Loucy (cell line): Measurements from ENCODE around the gene ARHGAP4.

Experiments used
- H2AFZ ChIP-seq: fragments of 200-600 bp; sonication (generic); 2 replicates; pipeline ENCODE4 v1.6.0; 2016; ENCODE audit warnings: antibody characterized with exemption, mild to moderate bottlenecking, low read length, moderate library complexity
- H3F3A ChIP-seq: fragments of 200-600 bp; 2 replicates; pipeline ENCODE4 v1.6.0; 2016; ENCODE audit warnings: antibody characterized with exemption, low read depth, mild to moderate bottlenecking
- H3K27me3 ChIP-seq: fragments of 200-600 bp; sonication (generic); 2 replicates; pipeline ENCODE4 v1.6.1; 2014; ENCODE audit warnings: low read length, mild to moderate bottlenecking; ENCODE audit not compliant: insufficient read depth, poor library complexity, severe bottlenecking
- H3K36me3 ChIP-seq: fragments of 200-600 bp; sonication (generic); 2 replicates; pipeline ENCODE4 v1.6.1; 2016; ENCODE audit warnings: low read length; ENCODE audit not compliant: insufficient read depth
- H3K4me1 ChIP-seq: fragments of 200-600 bp; sonication (generic); 2 replicates; pipeline ENCODE4 v1.5.1; 2014; ENCODE audit warnings: low read length, mild to moderate bottlenecking; ENCODE audit not compliant: insufficient read depth, poor library complexity, severe bottlenecking
- H3K4me2 ChIP-seq: fragments of 200-600 bp; sonication (generic); 2 replicates; pipeline ENCODE4 v1.6.0; 2014; ENCODE audit warnings: antibody characterized with exemption, low read length, low read depth, mild to moderate bottlenecking; ENCODE audit not compliant: poor library complexity, severe bottlenecking
- H3K4me3 ChIP-seq: fragments of 200-600 bp; sonication (generic); 2 replicates; pipeline ENCODE4 v1.5.1; 2014; ENCODE audit warnings: low read length, mild to moderate bottlenecking, mixed read lengths; ENCODE audit not compliant: poor library complexity, severe bottlenecking
- H3K79me2 ChIP-seq: fragments of 200-600 bp; sonication (generic); 2 replicates; pipeline ENCODE4 v1.6.1; 2014; ENCODE audit warnings: low read length; ENCODE audit not compliant: insufficient read depth
- H3K9ac ChIP-seq: fragments of 200-600 bp; sonication (generic); 2 replicates; pipeline ENCODE4 v1.6.0; 2014; ENCODE audit warnings: mild to moderate bottlenecking, low read depth, low read length, moderate library complexity; ENCODE audit not compliant: poor library complexity, severe bottlenecking
- H3K9me2 ChIP-seq: fragments of 200-600 bp; sonication (generic); replicated peaks from 2 replicates; pipeline ENCODE4 v1.6.1; 2016; ENCODE audit warnings: low read depth, low read length, mixed read lengths
- H3K9me3 ChIP-seq: fragments of 200-600 bp; sonication (generic); 2 replicates; pipeline ENCODE4 v1.6.1; 2014; ENCODE audit warnings: mild to moderate bottlenecking, antibody characterized with exemption, low read length, low read depth; ENCODE audit not compliant: insufficient read depth
- H4K20me1 ChIP-seq: fragments of 200-600 bp; sonication (generic); 2 replicates; pipeline ENCODE4 v1.6.0; 2014; ENCODE audit warnings: antibody characterized with exemption, low read length, mild to moderate bottlenecking; ENCODE audit not compliant: insufficient read depth, poor library complexity, severe bottlenecking
- CTCF ChIP-seq: fragments of 200-600 bp; sonication (generic); conservative IDR thresholded peaks from 2 replicates; pipeline ENCODE4 v1.5.1; 2014; ENCODE audit warnings: mild to moderate bottlenecking, antibody characterized with exemption, low read length
- EZH2phosphoT487 ChIP-seq: fragments of 200-600 bp; IDR thresholded peaks from 2 replicates; pipeline ENCODE4 v1.6.1; 2018; ENCODE audit warnings: antibody characterized with exemption, mild to moderate bottlenecking, moderate library complexity, borderline replicate concordance

The ARHGAP4 gene

GRCh38 chrX:153883163-153883843 is 42.8 kb downstream of the ARHGAP4 start:
- H3K9me3 ChIP-seq, result no peaks in the 10 kb centered on the region
- H2AFZ ChIP-seq, result no peak overlapping the region
- H3K9ac ChIP-seq, result no peak overlapping the region
- no peak overlapping the region for H3K4me2 ChIP-seq
- H3K27me3 ChIP-seq, result no peaks in the 10 kb centered on the region
- H4K20me1 ChIP-seq, result no peaks in the 10 kb centered on the region
- H3K36me3 ChIP-seq, result no peaks in the 10 kb centered on the region
- no peaks in the 10 kb centered on the region for H3F3A ChIP-seq
- peaks cover 18% of the 10 kb centered on the region for H3K4me1 ChIP-seq
- H3K4me3 ChIP-seq, result no peak overlapping the region
- H3K9me2 ChIP-seq, result no peaks in the 10 kb centered on the region
- TF ChIP-seq EZH2phosphoT487 (no peak), CTCF (no peak)
- no peaks in the 10 kb centered on the region for H3K79me2 ChIP-seq

DNA sequence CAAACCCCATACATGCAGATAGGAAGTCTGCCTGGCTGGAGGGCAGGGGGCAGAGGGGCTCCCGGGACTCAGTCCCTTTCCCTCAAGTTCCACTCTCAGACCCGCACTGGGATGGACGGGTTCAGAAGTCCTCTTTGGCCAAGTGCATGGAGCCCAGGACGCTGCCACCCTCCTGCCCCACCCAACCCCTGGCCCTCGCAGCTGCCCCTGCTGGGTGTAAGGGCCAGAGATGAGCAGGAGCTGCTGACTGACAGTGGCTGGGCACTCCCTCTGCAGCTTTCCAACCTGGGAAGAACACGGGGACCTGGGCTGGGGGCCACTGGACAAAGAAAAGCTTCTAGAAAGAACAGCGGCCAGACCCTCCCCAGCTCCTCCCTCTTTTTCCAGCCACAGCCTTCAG is 43.5 kb downstream of the ARHGAP4 start:
- Histone ChIP-seq H3K9me2 (no peaks in the 10 kb centered on the region), H3K79me2 (no peaks in the 10 kb centered on the region), H3K4me3 (no peak overlapping the region), H3K36me3 (no peaks in the 10 kb centered on the region), H3K4me1 (peaks cover 20% of the 10 kb centered on the region), H3K9me3 (no peaks in the 10 kb centered on the region), H2AFZ (no peak overlapping the region), H3K27me3 (no peaks in the 10 kb centered on the region), H3F3A (no peaks in the 10 kb centered on the region), H4K20me1 (no peaks in the 10 kb centered on the region), H3K4me2 (no peak overlapping the region), H3K9ac (no peak overlapping the region)
- no peak for TF ChIP-seq EZH2phosphoT487
- TF ChIP-seq CTCF, result no peak

GRCh38 chrX:153882086-153882498 is 44.0 kb downstream of the ARHGAP4 start:
- Histone ChIP-seq H2AFZ (no peak overlapping the region), H4K20me1 (no peaks in the 10 kb centered on the region), H3K79me2 (no peaks in the 10 kb centered on the region), H3K4me3 (no peak overlapping the region), H3K4me1 (peaks cover 17% of the 10 kb centered on the region), H3K36me3 (no peaks in the 10 kb centered on the region), H3K27me3 (no peaks in the 10 kb centered on the region), H3F3A (no peaks in the 10 kb centered on the region), H3K9ac (no peak overlapping the region), H3K4me2 (no peak overlapping the region), H3K9me2 (no peaks in the 10 kb centered on the region), H3K9me3 (no peaks in the 10 kb centered on the region)
- TF ChIP-seq CTCF (no peak), EZH2phosphoT487 (no peak)
